ENCODE results near the gene JARID2.

Gene JARID2

DNA sequence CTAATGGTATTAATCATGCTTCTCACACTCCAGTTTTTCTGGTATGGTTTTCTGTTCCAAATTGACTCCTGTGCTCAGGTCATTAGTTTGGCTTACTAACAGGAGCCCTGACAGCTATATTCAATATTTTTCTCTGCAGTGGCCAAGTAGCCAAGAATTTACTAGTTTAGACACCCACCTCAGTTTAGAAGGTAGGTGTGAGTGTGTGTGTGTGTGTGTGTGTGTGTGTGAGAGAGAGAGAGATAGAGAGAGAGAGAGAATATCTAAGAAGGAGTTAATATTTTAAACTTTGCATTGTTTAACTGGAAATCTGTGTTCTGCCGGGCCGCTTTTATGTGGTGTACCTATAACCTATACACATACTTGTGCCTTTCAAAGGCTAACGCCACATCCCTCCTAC is 18.5 kb downstream of the JARID2 start:
- Histone ChIP-seq H3K27me3 (no peaks in the 10 kb centered on the region), H3K27ac (no peak overlapping the region), H3K36me3 (no peaks in the 10 kb centered on the region), H3K4me1 (peaks cover 0 to 60% (median 27%) of the 10 kb centered on the region in 4 donors), H3K9me3 (no peaks in the 10 kb centered on the region), H3K4me3 (no peak overlapping the region)
- no peak for DNase-seq
- intact Hi-C loops (cut with DNase I; ENCODE audit: low total_unique reads), result loop anchor here (10.0 kb wide), 1 partner anchor 120 kb away; no protein-coding TSS in a partner anchor
- TF ChIP-seq, protein P1, sequence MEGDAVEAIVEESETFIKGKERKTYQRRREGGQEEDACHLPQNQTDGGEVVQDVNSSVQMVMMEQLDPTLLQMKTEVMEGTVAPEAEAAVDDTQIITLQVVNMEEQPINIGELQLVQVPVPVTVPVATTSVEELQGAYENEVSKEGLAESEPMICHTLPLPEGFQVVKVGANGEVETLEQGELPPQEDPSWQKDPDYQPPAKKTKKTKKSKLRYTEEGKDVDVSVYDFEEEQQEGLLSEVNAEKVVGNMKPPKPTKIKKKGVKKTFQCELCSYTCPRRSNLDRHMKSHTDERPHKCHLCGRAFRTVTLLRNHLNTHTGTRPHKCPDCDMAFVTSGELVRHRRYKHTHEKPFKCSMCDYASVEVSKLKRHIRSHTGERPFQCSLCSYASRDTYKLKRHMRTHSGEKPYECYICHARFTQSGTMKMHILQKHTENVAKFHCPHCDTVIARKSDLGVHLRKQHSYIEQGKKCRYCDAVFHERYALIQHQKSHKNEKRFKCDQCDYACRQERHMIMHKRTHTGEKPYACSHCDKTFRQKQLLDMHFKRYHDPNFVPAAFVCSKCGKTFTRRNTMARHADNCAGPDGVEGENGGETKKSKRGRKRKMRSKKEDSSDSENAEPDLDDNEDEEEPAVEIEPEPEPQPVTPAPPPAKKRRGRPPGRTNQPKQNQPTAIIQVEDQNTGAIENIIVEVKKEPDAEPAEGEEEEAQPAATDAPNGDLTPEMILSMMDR (IDR thresholded peaks at IDR 0.05), result no peak

DNA sequence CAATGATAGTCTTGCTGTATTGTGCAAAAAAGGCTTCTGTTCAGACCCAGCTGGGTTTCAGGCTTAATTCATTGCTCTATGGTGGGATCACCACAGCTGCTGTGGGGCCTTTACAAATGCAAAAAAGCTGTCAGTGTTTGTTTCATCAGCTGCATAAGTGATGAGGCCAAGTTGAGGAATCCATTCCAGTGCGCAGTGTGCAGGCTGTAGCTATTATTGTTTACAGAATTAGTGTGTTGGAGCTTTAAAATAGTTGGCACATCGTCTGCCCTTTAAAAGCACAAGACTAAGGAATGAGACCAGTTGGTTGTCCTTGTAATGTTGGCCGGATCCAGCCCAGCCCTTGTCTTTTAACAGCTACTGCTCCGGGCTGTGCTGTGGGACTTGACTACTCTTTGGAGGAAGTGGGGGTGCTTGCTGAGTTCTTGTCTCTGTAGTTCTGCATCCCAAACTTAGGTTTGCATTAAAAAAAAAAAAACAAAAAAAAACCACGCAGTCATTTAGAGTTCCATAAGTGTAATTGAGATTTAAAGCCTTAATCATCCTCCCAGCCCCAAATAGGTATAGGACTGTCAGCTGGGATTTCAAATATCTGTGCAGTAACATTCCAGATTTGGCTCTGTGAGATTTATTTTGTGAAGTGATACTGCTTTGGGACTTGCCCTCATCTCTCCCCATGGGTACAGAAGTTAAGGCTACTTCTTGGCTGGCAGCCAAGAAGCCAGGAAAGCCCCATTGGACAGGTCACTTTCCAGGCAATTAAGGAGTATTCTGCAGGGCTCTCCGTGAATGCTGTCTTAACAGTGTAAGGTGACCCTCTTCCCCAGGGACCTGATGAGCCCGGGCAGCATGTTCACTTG is 19.3 kb downstream of the JARID2 start:
- Histone ChIP-seq H3K9me3 (no peaks in the 10 kb centered on the region), H3K27ac (no peak overlapping the region), H3K27me3 (no peaks in the 10 kb centered on the region), H3K4me1 (peaks cover 0 to 54% (median 26%) of the 10 kb centered on the region in 4 donors), H3K36me3 (no peaks in the 10 kb centered on the region), H3K4me3 (no peak overlapping the region)
- TF ChIP-seq, protein P1 (IDR thresholded peaks at IDR 0.05), result no peak
- intact Hi-C loops (cut with DNase I; ENCODE audit: low total_unique reads), result loop anchor here (10.0 kb wide), 1 partner anchor 120 kb away; no protein-coding TSS in a partner anchor
- no peak for DNase-seq

- intact Hi-C loops (cut with DNase I; ENCODE audit: low total_unique reads), result loop anchor here (10.0 kb wide), 1 partner anchor 119 kb away; no protein-coding TSS in a partner anchor
- Histone ChIP-seq H3K9me3 (no peaks in the 10 kb centered on the region), H3K36me3 (no peaks in the 10 kb centered on the region), H3K27ac (no peak overlapping the region), H3K4me1 (peaks cover 0 to 48% (median 23%) of the 10 kb centered on the region in 4 donors), H3K4me3 (no peak overlapping the region), H3K27me3 (no peaks in the 10 kb centered on the region)
- DNase-seq, result no peak
- TF ChIP-seq, protein P1 (IDR thresholded peaks at IDR 0.05), result no peak
Measured at GRCh38 chr6:15265787-15266186, 19.9 kb downstream of the JARID2 start.

DNA sequence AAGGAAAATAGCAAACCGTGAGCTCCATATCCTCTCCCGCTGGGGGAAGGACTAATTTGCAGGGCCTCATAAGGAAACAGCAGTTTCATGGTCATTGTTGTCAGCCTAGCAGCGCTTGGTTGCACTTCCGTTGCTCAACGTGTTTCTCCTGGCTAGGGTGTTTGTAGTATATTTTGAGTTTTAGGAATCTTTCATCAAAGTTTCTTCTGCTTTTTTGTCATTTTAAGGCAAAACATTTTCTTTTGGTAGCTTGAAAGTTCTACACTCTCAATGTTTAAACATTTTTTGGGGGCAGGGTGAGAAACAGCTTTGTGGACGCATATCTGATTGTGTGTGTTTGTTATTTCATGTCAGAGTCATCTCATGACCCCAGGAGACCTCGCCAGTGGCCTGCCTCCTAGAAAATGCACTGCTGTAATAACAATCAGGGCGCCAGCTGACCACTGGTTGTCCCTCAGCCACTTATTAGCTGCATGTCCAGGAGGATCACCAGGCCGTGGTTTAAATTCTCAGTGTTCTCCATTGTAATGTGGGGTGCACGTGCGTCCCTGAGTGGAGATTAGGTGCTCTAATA is 20.6 kb downstream of the JARID2 start:
- no peaks in the 10 kb centered on the region for H3K9me3 ChIP-seq
- intact Hi-C loops (cut with DNase I; ENCODE audit: low total_unique reads), result loop anchor here (10.0 kb wide), 1 partner anchor 118 kb away; no protein-coding TSS in a partner anchor
- H3K4me3 ChIP-seq, result no peak overlapping the region
- H3K27ac ChIP-seq, result no peak overlapping the region
- peaks cover 0 to 46% (median 22%) of the 10 kb centered on the region in 4 donors for H3K4me1 ChIP-seq
- TF ChIP-seq, protein P1 (IDR thresholded peaks at IDR 0.05), result no peak
- DNase-seq, result no peak
- no peaks in the 10 kb centered on the region for H3K27me3 ChIP-seq
- no peaks in the 10 kb centered on the region for H3K36me3 ChIP-seq

DNA sequence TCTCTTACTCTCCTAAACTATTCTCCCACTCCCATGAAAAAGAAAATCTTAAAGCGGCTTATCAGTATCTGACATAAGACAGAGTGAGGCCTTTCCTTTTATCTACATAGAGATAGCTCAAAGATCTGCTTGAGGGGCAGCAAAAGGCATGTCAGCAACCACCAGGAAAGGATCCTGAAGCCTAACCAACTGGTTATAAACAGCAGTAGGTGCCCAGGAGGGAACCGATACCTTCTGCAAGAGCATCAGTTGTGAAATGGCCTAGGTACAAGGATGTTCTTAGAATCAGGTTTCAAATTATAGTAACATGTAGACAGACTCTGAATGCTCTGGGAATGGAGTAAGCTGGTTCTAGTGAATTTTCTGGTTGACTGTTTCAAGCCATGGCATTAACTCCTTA is 21.4 kb downstream of the JARID2 start:
- Histone ChIP-seq H3K4me1 (peaks cover 0 to 46% (median 22%) of the 10 kb centered on the region in 4 donors), H3K36me3 (no peaks in the 10 kb centered on the region), H3K4me3 (no peak overlapping the region), H3K27me3 (no peaks in the 10 kb centered on the region), H3K9me3 (no peaks in the 10 kb centered on the region), H3K27ac (no peak overlapping the region)
- intact Hi-C loops (cut with DNase I; ENCODE audit: low total_unique reads), result loop anchor here (10.0 kb wide), 1 partner anchor 118 kb away; no protein-coding TSS in a partner anchor
- no peak for DNase-seq
- TF ChIP-seq, protein P1 (IDR thresholded peaks at IDR 0.05), result no peak

All from tibial artery (tissue), 4 donors.